Measurements from ENCODE around the gene TMEM167B. TPM values are rescaled to one million over a fixed set of nuclear protein-coding genes. Genes with fewer than 3 reads are reported as not detected.
A peak's percentile ranks its signal among the peaks of the same experiment; 100 is the strongest.

TMEM167B gene
- total RNA-seq, 1 experiment from 2014 or later: 21.8 TPM

- H3K4me3 Mint-ChIP-seq (ENCODE audit: unreplicated experiment): peak overlapping the region; percentile 96
These were observed 1.1 kb upstream of the TMEM167B start for GRCh38 chr1:109089242-109090015.

GRCh38 chr1:109091078-109091838 lies 694 bp downstream of the TMEM167B start:
- Histone ChIP-seq H3K9me3 (no peaks in the 10 kb centered on the region), H3K4me1 (no peaks in the 10 kb centered on the region), H3K27me3 (replicated peaks; ENCODE audit: control insufficient read depth, insufficient read depth, low read length) (no peaks in the 10 kb centered on the region), H3K4me3 (ENCODE audit: low read depth, low read length) (peak overlapping the region; percentile 48), H3K36me3 (ENCODE audit: control insufficient read depth, insufficient read depth, low read length) (no peaks in the 10 kb centered on the region)
- H3K9me3 Mint-ChIP-seq (ENCODE audit: unreplicated experiment): no peaks in the 10 kb centered on the region
- BruUV-seq (replicated peaks): TSS peak; percentile 57
- ChIA-PET CTCF (interaction anchor here (3.5 kb wide), 1 partner anchor 9 kb away, joined by 13 read pairs; no protein-coding TSS in a partner anchor), POLR2A (interaction anchor here (0.5 to 1.8 kb wide), 4 partner anchors 9 to 163 kb away, joined by 3 to 12 read pairs (median 6); partner anchors contain the start of genes TAF13 and WDR47)
- H3K27ac Mint-ChIP-seq (ENCODE audit: unreplicated experiment): peak overlapping the region; percentile 94
- no peak for TF ChIP-seq CTCF (IDR thresholded peaks at IDR 0.05; ENCODE audit: insufficient read depth in 1 of 2, low read depth in 1 of 2, low read length in 1 of 2, severe bottlenecking in 1 of 2, unreplicated experiment in 1 of 2)
- peaks cover 6% of the 10 kb centered on the region for H3K36me3 Mint-ChIP-seq (ENCODE audit: insufficient read depth, unreplicated experiment)
- H3K4me3 Mint-ChIP-seq (ENCODE audit: unreplicated experiment): peak overlapping the region; percentile 96
- DNase-seq: no peak
- peaks cover 6% of the 10 kb centered on the region for H3K4me1 Mint-ChIP-seq (ENCODE audit: low read depth, unreplicated experiment)
- no peaks in the 10 kb centered on the region for H3K27me3 Mint-ChIP-seq (ENCODE audit: insufficient read depth, unreplicated experiment)
- intact Hi-C loops (cut with micrococcal nuclease; ENCODE audit: unreplicated experiment): loop anchor here (1.0 to 10.0 kb wide), 3 partner anchors 9 to 306 kb away; partner anchors contain the start of gene SORT1

More at GRCh38 chr1:109089242-109090015, 1.1 kb upstream of the TMEM167B start:
- ChIA-PET CTCF (interaction anchor here (0.6 to 3.5 kb wide), 4 partner anchors 11 to 48 kb away, joined by 3 to 13 read pairs (median 8); partner anchors contain the start of genes TAF13 and WDR47), POLR2A (interaction anchor here (0.6 to 1.8 kb wide), 4 partner anchors 11 to 124 kb away, joined by 4 to 12 read pairs (median 8); partner anchors contain the start of genes SARS1, TAF13 and WDR47)
- peak; percentile 50 to 85 for TF ChIP-seq CTCF (IDR thresholded peaks at IDR 0.05; ENCODE audit: insufficient read depth in 1 of 2, low read depth in 1 of 2, low read length in 1 of 2, severe bottlenecking in 1 of 2, unreplicated experiment in 1 of 2)
- peaks cover 6% of the 10 kb centered on the region for H3K36me3 Mint-ChIP-seq (ENCODE audit: insufficient read depth, unreplicated experiment)
- no peaks in the 10 kb centered on the region for H3K27me3 ChIP-seq (replicated peaks; ENCODE audit: control insufficient read depth, insufficient read depth, low read length)
- peaks cover 6% of the 10 kb centered on the region for H3K4me1 Mint-ChIP-seq (ENCODE audit: low read depth, unreplicated experiment)
- DNase-seq: peak; percentile 80 to 84
- no TSS peak for BruUV-seq (replicated peaks)
- H3K36me3 ChIP-seq (ENCODE audit: control insufficient read depth, insufficient read depth, low read length): no peaks in the 10 kb centered on the region
- no peaks in the 10 kb centered on the region for H3K27me3 Mint-ChIP-seq (ENCODE audit: insufficient read depth, unreplicated experiment)
- peak overlapping the region; percentile 94 for H3K27ac Mint-ChIP-seq (ENCODE audit: unreplicated experiment)
- no peaks in the 10 kb centered on the region for H3K9me3 Mint-ChIP-seq (ENCODE audit: unreplicated experiment)
- H3K4me1 ChIP-seq: no peaks in the 10 kb centered on the region
- peak overlapping the region; percentile 48 for H3K4me3 ChIP-seq (ENCODE audit: low read depth, low read length)
- intact Hi-C loops (cut with micrococcal nuclease; ENCODE audit: unreplicated experiment): loop anchor here (1.0 to 10.0 kb wide), 4 partner anchors 23 to 308 kb away; partner anchors contain the start of gene SORT1
- no peaks in the 10 kb centered on the region for H3K9me3 ChIP-seq

- Mint-ChIP-seq H3K27ac (ENCODE audit: unreplicated experiment) (peak overlapping the region; percentile 94), H3K9me3 (ENCODE audit: unreplicated experiment) (no peaks in the 10 kb centered on the region), H3K27me3 (ENCODE audit: insufficient read depth, unreplicated experiment) (no peaks in the 10 kb centered on the region), H3K4me3 (ENCODE audit: unreplicated experiment) (peak overlapping the region; percentile 96), H3K4me1 (ENCODE audit: low read depth, unreplicated experiment) (peaks cover 6% of the 10 kb centered on the region), H3K36me3 (ENCODE audit: insufficient read depth, unreplicated experiment) (peaks cover 6% of the 10 kb centered on the region)
- H3K4me1 ChIP-seq: no peaks in the 10 kb centered on the region
- DNase-seq: no peak
- peak overlapping the region; percentile 48 for H3K4me3 ChIP-seq (ENCODE audit: low read depth, low read length)
- no peaks in the 10 kb centered on the region for H3K36me3 ChIP-seq (ENCODE audit: control insufficient read depth, insufficient read depth, low read length)
- POLR2A ChIA-PET: no interaction called here
- H3K9me3 ChIP-seq: no peaks in the 10 kb centered on the region
- no peaks in the 10 kb centered on the region for H3K27me3 ChIP-seq (replicated peaks; ENCODE audit: control insufficient read depth, insufficient read depth, low read length)
- TF ChIP-seq CTCF (IDR thresholded peaks at IDR 0.05; ENCODE audit: insufficient read depth in 1 of 2, low read depth in 1 of 2, low read length in 1 of 2, severe bottlenecking in 1 of 2, unreplicated experiment in 1 of 2): no peak
- CTCF ChIA-PET: interaction anchor here (0.7 to 3.5 kb wide), 2 partner anchors 8 to 182 kb away, joined by 3 to 13 read pairs; no protein-coding TSS in a partner anchor
- intact Hi-C loops (cut with micrococcal nuclease; ENCODE audit: unreplicated experiment): loop anchor here (1.0 to 10.0 kb wide), 3 partner anchors 8 to 305 kb away; partner anchors contain the start of gene SORT1
- no TSS peak for BruUV-seq (replicated peaks)
These were observed 1.3 kb downstream of the TMEM167B start for GRCh38 chr1:109091839-109092193.
